Fibroblast of skin of back (primary cell): Measurements from ENCODE around the gene TMEM247.

Experiments used
- DNase-seq: peaks from one replicate; pipeline ENCODE4 v3.0.0-alpha.2; 2013

Gene TMEM247

DNA sequence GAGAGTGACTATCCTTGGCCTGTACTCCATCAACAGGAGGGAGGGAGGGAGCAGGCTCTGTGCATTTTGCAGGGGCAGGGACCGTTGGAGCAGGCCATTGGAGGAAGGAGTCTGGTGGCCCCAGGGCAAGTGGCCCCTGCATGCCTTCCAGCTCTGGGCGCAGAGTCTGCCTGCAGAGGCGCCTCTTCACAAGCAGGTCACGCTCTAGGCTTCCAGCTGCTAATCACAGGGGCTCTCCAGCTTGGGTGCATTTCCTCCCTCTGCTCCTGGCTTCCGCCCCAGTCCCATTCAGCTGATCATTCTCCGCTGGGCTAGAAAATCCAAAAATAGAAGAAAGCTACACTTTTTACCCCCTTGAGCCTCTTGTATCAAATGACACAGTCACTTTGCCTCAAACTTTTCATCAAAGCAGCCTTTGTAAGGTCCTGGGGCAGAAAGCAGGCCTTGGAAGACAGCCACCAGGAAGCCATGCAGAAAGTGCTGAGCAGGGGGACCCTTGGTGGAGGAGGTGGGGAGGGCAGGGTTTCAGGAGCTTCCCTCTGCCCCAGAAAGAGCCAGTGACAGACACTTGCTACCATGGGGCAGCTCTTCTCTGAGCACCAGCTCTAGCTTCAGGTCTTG lies 11.3 kb downstream of the TMEM247 start:
- DNase-seq: no peak

DNA sequence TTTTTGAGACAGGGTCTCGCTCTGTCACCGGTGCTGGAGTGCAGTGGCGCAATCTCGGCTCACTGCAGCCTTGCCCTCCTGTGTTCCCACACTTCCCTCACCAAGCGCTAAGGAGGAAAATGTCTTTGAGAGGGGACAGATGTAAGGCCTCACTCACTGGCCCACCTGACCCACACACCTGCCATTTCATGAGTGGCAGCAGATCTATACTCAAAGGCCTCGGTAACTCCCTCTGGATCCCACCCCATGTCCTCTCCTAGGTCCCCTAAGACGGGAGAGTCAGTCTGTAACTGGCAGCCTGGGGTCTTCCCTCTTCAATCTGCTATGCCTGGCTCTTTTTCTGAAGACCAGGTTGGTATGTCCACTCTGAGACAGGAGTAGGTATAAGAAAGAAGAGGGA lies 12.9 kb downstream of the TMEM247 start:
- no peak for DNase-seq

DNA sequence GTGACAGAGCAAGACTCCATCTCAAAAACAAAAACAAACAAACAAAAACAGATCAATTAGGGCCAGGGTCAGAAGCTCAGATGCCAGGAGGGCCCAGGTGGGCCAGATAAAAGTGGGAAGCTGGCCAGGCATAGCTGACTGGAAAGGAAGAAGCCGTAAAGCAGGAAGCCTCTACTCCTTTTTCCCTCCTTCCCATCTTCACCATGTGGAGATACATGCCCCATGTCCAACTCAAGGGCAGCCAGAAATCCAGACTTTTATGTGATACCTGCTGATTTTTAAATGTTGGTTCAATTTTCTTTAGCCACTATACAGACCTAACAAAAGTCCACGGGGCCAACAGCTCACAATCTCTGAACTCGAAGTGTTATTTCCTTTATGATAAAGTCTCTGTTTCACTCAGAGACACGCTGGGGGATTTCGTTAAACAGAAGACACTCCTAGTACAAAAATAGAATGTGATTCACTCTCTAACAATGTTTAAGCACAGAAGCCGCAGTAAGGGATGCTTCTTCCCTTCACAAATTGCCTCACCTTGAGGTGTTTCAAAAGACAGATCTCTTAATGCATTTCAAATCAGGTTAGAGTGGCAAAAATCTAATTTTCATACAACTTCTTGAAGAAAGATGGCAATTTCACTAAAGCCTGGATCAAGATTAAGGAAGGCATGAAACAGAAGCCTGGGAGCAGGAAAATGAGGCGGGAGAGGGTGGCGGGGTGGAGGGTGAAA lies 14.0 kb downstream of the TMEM247 start:
- peak; percentile 85 for DNase-seq

DNA sequence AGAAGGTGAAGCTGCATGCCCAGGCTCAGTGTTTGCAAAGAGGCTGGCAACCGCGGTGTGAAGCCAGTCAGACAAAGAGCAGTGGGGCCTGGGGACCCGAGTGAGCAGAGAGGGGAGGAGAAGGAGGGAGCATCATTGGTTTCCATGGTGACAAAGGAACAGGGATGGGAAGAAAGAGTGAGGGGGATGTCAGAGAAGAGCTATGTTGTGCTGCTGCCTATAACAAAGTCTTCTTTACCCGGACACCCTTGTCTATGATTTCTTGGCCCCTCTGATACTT lies 14.5 kb downstream of the TMEM247 start:
- DNase-seq: no peak

DNA sequence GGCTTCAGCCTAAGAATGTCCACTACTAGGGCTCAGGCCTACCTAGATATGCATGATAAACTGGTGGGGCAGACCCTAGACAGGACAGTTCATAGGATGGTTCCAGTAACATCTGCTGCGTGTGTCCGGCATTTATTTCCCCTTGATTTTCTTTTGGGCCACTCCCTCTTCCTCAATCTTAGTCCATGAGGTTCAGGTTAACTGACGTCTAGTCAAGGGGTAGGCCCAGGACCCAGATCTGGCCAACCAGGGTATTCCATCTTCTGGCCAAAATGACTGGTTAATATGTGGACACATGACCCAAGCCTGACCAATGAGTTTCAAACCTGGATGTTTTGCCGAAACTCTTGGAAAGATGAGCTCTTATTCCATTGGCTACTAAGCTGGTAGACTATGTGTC lies 15.2 kb downstream of the TMEM247 start:
- DNase-seq: no peak

DNA sequence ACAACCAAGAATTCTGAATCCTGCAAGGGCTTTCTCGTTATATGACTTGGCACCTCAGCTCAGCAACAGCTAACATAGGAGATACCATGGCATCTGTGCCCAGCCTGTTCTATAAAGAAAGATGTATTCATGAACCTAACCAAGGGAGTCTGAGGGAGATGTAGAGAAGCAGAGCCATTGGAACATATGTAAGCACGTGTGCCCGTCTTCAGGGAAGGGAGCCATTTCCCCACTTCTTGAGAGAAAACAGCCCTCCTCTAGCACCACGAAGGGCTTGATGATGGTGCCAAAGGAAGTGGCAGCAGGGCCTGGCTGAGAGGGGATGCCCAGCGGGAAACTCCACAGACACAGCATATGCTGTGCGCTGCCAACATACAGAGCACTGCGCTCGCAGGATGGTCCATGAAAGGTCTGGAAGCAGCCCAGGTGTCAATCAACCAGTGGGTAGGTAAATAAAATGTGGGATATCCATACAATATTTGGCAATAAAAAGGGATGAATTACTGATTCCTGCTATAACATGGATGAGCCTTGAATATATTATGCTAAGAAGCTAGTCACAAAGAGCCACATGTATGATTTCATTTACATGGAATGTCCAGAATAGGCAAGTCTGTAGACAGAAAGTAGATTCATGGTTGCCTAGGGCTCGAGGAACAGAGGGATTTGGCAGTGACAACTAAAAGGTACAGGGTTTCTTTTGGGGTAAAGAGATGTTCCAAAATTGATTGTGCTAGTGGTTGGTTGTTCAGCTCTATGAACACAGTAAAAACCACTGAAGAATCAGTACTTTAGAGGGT lies 16.1 kb downstream of the TMEM247 start:
- DNase-seq: peak; percentile 82

DNA sequence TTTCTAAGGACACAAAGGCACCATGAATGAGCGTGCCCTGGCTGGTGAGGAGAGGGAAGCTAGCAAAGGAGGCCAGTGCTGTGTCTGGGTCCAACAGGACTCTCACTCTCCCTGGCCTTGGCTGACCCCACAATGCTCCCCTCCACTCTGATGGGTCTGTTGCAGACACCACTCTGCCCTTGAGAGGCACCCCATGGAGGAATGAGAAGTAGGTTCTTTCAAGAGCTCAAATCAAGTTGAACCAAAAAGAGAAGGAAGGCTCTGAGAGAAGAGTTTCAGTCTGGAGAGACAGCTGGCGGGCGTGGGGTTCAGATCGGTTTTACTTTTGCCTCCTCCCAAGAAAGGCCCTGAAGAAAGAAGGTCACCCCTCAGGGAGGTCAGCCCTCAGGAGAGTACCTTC lies 18.4 kb downstream of the TMEM247 start:
- DNase-seq: no peak

DNA sequence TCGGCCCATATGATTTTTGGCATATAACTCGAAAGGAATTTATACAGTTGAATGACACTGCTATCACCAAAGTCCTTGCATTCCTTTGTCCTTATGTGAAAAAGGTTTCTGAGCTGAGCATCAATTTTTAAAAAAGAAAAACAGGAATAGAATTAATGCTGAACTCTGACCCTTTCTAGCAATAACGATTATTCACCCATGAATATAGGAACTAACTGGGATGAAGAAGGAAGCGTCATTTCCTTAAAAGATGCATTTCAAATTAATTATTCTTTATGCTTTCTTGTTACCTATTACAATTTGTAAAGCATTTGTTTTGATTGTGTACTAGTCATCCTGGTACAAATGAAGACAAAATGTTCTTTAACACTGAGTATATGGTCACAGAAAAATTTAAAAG lies 19.3 kb downstream of the TMEM247 start:
- no peak for DNase-seq

DNA sequence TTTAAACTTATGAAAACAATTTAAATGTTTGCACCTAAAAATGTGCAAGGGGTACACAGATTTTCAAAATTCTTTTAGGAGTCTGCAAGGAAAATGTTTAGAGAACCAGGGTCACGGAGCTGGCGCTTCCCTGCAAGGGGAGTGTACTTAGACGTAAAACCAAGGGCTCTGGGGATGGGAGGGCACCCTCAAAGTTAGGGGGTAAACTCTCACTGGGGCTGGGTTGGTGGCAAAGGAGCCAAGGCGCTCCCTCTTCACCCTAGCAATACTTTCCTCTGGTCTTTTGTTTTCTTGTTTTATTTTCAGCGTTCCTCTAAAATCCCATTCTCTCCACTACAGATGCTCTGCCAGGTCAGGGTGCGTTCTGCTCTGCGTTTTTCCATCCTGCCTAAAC lies 20.0 kb downstream of the TMEM247 start:
- DNase-seq: no peak

DNA sequence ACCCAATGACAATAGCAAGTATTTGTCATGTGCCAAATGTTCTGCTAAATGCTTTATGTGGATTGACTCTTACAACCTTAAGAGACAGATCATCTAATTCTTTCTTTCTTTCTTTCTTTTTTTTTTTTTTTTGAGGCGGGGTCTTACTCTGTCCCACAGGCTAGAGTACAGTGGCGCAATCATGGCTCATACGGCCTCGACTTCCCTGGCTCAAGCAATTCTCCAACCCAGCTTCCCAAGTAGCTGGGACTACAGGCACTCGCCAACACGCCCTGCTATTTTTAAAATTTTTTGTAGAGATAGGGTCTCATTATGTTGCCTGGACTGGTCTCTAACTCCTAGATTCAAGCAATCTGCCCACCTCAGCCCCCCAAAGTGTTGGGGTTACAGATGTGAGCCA lies 21.4 kb downstream of the TMEM247 start:
- no peak for DNase-seq

DNA sequence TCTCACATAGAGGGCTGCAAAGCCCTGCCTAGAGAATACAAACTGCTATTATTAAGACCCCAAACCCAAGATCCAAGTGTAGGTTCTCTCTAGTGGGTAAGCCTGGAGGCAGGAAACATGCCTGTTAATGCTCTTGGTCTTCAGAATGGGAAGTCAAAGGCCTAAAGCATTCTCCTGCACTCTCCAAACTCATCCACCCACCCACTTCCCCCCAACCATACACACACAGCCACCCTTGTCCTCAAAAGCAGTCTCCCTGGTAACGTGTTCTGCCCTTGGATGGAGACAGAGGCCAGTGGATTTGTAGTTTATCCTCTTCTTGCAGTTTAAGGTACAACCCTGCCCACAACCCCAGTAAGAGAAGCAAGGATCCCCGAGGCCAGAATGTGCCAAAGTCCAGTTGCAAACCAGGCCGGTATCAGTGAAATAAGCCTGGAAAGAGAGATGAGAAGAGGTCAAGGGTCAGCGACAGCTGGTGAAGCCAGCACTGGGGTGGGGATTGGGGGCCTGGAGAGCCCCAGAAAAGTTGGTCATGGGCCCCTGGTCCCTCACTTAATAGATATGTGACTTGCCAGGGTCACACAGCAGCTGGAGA lies 23.0 kb downstream of the TMEM247 start:
- no peak for DNase-seq

DNA sequence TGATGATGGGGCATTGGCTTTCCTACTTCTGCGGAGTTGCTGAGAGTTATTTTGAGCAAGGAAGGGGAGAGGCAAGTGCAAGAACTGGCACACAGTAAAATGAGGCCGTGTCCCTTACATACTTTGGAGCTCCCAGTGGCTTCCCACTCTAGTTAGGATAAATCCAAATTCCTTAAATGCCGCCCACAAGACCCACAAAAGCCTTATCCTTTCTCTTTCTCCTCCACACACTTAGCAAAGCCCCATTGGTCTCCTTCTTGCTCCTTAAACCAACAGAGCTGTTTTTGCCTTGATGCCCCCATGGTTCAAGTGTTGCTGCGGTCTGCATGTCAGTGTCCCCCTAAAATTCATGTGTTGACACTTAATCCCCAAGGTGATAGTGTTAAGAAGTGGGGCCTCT lies 24.3 kb downstream of the TMEM247 start:
- no peak for DNase-seq

DNA sequence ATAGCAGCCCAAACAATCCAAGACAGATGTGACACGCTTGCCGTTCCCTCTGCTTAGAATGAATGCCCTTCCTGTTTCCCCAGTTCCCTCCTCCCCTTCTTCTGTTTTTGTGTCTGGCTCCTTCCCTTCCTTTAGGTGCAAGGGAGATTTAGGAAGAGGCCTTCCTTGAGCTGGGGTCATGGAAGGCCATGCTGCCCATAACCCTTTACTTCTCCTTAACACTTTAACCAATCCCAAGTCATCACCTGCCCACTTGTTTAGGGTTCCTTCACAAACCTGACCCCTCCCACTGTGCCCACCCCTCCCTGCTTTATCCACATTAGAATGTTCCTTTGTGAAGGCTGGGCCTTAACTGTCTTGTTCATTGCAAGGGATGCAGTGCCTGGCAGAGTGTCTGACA lies 24.9 kb downstream of the TMEM247 start:
- no peak for DNase-seq

DNA sequence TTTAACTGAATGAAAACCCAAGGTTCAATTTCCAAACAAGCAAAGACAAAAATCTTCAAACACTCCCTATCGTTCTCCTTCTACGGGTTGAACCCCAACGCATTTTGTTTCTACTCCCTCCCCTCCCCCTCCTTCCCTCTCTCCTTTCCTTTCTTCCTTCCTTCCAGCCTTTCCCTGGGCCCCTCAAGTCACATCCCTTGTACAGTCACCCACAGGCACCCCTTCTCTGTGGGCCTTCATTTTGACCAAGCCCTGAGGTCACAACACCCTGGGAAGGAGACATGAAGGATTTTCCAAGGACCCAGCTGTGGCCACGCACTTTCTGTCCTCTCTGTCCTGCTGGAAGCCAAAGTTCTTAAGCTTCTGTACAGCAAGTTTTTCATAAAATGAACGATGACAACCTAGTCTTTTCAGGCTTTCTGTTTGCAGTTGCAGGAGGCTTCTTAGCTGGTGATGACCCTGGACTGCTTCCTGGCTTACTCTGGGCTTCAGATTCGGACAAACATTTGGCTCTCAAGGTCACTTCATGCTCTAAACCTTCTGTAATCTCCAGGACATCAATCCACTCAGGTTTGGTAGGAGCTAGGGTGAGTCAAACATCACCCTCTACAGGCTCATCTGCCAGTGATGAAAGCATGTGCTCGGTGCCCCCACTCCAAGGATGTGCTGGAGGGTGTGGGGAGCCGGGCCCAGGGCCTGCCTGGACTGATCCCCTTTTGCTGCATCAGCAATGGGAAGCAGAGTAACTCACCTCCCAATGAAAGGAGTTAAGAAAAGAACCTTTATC lies 25.5 kb downstream of the TMEM247 start:
- DNase-seq: no peak

DNA sequence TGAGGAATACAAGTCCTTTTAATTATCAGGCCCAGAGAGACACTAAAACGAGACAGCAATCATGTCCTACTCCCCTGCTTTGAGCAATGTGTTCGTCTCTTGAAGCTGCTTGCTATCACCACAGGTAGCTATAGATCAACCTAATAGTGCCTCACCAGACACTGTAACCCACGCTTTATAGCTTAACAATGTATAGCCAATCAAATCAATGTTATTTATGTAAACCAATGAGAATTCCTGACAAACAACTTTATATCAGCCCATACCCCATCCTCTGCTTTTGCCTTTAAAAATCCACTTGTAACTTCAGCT lies 26.1 kb downstream of the TMEM247 start:
- DNase-seq: no peak

DNA sequence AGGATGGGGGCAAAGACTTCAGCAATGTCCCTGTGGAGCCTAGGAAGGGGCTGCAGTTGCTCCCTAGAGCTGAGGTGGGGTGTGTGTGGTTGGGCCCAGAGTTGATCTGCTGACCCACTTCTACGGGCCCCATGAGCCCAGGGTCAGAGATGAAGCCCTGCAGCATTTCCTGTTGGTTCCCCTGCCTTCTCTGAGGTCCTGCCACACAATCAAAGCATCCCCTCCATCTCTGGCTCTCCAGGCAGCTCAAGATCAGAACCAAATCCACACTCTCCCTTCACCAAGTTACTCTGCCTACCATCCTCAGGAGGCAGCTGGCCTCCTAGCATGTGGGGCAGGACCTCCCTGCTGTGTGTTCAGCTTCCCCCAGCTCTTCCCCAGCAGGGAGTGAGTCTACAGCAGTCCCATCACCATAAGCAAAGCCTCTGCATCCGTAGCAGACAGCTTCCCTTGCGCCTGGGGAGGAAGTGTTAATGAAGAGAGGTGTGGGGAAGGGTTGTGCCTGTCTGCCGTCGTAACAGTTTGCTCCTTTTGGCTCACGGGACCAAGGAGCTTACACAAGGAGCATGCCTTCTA lies 26.9 kb downstream of the TMEM247 start:
- no peak for DNase-seq

DNA sequence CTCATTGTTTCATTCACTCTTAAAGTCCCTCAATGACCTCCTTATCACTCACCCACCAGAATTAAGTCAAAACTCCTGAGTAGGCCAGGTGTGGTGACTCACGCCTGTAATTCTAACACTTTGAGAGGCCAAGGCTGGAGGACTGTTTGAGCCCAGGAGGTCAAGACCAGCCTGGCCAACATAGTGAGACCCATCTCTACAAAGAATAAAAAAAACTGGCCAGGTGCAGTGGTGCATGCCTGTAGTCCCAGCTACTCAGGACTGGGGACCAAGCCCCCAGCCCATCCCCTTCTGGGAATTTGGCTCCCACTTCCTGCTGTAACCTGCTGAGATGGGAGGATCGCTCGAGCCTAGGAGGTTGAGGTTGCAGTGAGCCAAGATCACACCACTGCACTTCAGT lies 28.9 kb downstream of the TMEM247 start:
- no peak for DNase-seq

DNA sequence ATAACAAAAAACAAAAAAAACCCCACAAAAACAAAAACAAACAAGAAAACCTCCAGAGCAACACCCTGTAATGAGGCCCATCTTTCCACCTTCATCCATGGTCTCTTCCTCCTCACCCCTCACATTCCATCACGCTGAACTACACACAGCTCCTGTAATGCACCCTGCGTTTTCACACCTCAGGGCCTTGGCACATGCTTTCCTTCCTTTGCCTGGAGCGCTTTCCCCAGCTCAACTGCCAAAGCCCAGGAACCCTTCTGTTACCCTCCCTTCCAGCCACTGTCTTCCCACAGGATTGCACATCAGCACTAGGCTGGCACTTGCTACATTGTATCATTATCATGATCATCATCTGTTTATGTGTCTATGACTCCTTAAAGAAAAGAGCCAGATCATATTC lies 29.4 kb downstream of the TMEM247 start:
- no peak for DNase-seq

DNA sequence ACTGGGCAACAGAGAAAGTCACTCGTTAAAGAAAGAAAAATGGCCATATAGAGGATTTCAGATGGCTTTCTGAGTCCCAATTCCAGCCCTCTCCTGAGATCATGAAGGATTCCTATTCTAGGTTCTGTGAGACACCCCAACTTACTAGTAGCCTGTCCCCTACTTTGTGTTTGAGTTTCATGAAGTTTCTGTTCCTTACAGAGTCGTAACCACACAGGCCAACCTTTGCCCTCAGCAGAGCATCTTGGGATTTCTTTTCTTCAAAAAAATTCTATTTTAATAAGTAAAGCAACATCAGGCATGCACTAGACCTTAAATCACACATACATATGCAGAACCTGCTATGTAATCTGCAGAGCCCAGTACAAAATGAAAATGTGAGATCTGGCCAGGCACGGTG lies 30.4 kb downstream of the TMEM247 start:
- no peak for DNase-seq

DNA sequence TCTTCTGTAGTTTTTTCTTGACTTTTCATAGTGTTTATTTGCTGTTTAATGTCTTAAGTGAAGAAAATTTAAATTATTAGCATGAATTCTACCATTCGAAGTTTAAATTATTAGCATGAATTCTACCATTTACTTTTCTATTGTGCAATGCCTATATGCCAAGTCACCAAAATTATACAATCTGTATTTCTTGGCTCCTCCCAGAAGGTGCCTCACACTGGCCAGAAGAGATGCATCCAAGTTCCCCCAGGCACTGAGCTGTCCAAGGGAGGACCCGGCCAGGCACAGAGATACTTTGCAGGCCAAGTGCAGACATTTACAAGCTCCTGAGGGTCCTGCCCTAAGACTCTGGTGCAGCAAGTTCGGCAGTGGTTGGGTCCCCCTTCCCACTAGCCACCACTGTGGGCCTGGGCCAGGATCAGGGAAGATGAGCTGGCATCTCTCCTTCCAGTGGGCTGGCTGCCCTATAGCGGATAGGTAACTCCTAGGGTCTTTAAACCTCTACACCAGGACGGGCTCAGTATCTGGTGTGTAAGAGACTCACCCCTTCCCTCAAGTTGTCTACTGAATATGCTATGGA lies 31.3 kb downstream of the TMEM247 start:
- DNase-seq: no peak

DNA sequence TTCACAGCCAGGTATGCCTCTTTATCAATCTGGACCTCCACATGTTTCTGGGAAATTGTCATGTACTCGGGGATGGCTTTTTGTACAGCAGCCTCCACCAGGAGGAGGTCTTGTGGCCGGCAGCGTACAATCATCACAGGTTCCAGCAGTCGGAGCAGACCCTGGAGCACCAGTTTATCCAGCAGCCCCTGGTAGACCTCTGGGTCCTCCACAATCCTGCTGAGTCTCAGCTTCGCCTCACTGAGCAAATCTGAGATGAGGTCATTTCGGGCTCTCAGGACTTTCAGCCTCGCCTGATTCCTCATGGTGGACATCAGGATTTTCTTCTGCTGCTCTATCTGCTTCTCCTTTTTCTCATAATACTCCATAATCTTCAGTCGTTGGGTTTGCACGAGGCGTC lies 32.8 kb downstream of the TMEM247 start:
- no peak for DNase-seq

DNA sequence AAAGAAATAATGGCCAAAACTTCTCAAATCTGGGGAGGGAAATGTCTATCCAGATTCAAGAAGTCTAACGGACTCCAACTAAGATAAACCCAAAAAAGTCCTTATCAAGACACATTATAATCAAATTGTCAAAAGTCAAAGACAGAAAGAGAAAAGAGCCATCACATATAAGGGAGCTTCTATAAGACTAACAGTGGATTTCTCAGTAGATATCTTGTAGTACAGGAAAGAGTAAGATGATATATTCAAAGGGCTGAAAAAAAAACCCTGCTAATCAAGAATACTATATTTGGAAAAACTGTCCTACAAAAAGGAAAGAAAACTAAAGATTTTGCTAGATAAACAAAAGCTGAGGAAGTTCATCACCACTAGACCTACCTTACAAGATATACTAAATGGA lies 35.4 kb downstream of the TMEM247 start:
- DNase-seq: no peak
